ENCODE results near the gene INAFM1. TPM values are rescaled to one million over a fixed set of nuclear protein-coding genes. Genes with fewer than 3 reads are reported as not detected.

The INAFM1 gene
- total and polyA plus RNA-seq, 9 of the 15 experiments (the other 6 are each of a cell fraction or from before 2014, with no cell fraction given) = 0.71 to 30.9 (median 3.1) TPM

GRCh38 chr19:47230054-47230920, 44.4 kb upstream of the INAFM1 start (continued):
- TF ChIP-seq RERE (CRISPR knock-in tag; IDR thresholded peaks at IDR 0.05; ENCODE audit: borderline replicate concordance) (peak; percentile 30; the same call in 1 of the 2 replicates), ZNF589 (CRISPR knock-in tag; IDR thresholded peaks at IDR 0.05; ENCODE audit: low read depth) (0 out of 2 replicates have a peak, but pooled peaks have one; percentile 44), NCOR1 (IDR thresholded peaks at IDR 0.05) (peak; percentile 41), ZNF76 (CRISPR knock-in tag; IDR thresholded peaks at IDR 0.05; ENCODE audit: borderline replicate concordance) (no peak), HNRNPL (IDR thresholded peaks at IDR 0.05; ENCODE audit: low read depth, low read length) (0 out of 2 replicates have a peak, but pooled peaks have one; percentile 26), SMAD1 (IDR thresholded peaks at IDR 0.05; ENCODE audit: low read depth, low read length, partially characterized antibody) (peak; percentile 39), RBFOX2 (IDR thresholded peaks at IDR 0.05; ENCODE audit: low read depth, low read length) (peak; percentile 84), ZFP91 (CRISPR knock-in tag; IDR thresholded peaks at IDR 0.05) (no peak), ZBTB12 (CRISPR knock-in tag; IDR thresholded peaks at IDR 0.05) (no peak), ARHGAP35 (IDR thresholded peaks at IDR 0.05; ENCODE audit: partially characterized antibody) (no peak), ZNF717 (CRISPR knock-in tag; IDR thresholded peaks at IDR 0.05) (no peak), POLR2AphosphoS2 (IDR thresholded peaks at IDR 0.05; ENCODE audit: low read length) (no peak), HNRNPK (IDR thresholded peaks at IDR 0.05; ENCODE audit: low read depth, low read length, poor library complexity, severe bottlenecking) (no peak), ZNF707 (CRISPR knock-in tag; conservative IDR thresholded peaks at IDR 0.05) (no peak), RB1 (IDR thresholded peaks at IDR 0.05; ENCODE audit: low read depth) (peak; percentile 73), CLOCK (CRISPR knock-in tag; IDR thresholded peaks at IDR 0.05; ENCODE audit: borderline replicate concordance) (no peak)

Data from K562 (cell line).